ENCODE results near the gene RPS6KL1. TPM values are rescaled to one million over a fixed set of nuclear protein-coding genes. Genes with fewer than 3 reads are reported as not detected.
A peak's percentile ranks its signal among the peaks of the same experiment; 100 is the strongest.

RPS6KL1 gene
- total RNA-seq, 1 donor from 2014 or later = 5.8 TPM

DNA sequence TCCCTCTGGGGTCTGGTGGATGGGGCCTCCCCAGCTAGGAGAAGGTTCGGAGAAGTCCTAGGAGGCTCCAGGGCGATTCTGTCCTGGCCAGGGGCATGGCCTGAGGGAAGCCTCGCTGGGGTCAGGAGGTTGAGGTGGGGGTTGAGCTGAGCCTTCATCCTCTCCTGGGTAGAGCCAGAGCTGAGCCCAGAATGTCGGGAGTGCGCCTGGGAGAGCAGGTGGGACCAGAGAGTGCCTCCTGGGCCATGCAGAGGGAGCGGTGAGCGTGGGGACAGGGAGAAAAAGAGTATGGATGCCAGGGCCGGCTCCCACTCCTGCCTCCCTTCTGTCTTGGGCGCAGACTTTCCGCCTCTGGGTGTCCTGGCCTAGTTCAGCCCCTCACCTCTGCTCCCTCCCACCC, 13.1 kb downstream of the RPS6KL1 start:
- no peak for DNase-seq (ENCODE audit: low spot score)
- H3K36me3 Mint-ChIP-seq (ENCODE audit: low read depth) = no peaks in the 10 kb centered on the region
- no peak overlapping the region for H3K27ac Mint-ChIP-seq (ENCODE audit: unreplicated experiment)
- no peaks in the 10 kb centered on the region for H3K9me3 Mint-ChIP-seq (ENCODE audit: low read depth)
- no peaks in the 10 kb centered on the region for H3K27me3 Mint-ChIP-seq (ENCODE audit: low read depth)
- peaks cover 7% of the 10 kb centered on the region for H3K4me1 Mint-ChIP-seq (ENCODE audit: low read depth)
- H3K4me3 Mint-ChIP-seq (ENCODE audit: unreplicated experiment) = no peak overlapping the region
- TF ChIP-seq, protein P1, sequence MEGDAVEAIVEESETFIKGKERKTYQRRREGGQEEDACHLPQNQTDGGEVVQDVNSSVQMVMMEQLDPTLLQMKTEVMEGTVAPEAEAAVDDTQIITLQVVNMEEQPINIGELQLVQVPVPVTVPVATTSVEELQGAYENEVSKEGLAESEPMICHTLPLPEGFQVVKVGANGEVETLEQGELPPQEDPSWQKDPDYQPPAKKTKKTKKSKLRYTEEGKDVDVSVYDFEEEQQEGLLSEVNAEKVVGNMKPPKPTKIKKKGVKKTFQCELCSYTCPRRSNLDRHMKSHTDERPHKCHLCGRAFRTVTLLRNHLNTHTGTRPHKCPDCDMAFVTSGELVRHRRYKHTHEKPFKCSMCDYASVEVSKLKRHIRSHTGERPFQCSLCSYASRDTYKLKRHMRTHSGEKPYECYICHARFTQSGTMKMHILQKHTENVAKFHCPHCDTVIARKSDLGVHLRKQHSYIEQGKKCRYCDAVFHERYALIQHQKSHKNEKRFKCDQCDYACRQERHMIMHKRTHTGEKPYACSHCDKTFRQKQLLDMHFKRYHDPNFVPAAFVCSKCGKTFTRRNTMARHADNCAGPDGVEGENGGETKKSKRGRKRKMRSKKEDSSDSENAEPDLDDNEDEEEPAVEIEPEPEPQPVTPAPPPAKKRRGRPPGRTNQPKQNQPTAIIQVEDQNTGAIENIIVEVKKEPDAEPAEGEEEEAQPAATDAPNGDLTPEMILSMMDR (IDR thresholded peaks at IDR 0.05) = no peak

DNA sequence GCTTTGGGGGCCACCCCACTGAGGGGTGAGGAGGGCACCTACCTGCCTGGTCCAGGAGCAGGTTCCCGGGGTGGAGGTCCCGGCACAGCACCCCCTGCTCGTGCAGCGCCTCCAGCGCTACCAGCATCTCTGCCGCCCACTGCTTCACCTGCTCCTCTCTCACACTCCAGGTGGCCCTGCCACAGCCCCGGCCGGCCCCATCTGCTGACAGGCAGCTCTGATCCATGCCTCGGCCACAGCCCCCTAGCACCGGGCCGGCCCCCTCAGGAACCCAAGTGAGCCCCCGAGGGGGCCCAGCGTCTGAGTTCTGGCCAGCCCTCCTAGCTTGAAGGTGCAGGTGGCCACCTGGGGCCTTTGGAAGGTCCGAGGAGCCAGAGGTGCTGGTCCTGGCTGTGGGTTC, 13.6 kb downstream of the RPS6KL1 start:
- Mint-ChIP-seq H3K4me1 (ENCODE audit: low read depth) (peaks cover 7% of the 10 kb centered on the region), H3K27ac (ENCODE audit: unreplicated experiment) (no peak overlapping the region), H3K4me3 (ENCODE audit: unreplicated experiment) (no peak overlapping the region), H3K36me3 (ENCODE audit: low read depth) (peaks cover 1% of the 10 kb centered on the region), H3K9me3 (ENCODE audit: low read depth) (no peaks in the 10 kb centered on the region), H3K27me3 (ENCODE audit: low read depth) (no peaks in the 10 kb centered on the region)
- TF ChIP-seq, protein P1 (IDR thresholded peaks at IDR 0.05) = no peak
- no peak for DNase-seq (ENCODE audit: low spot score)

DNA sequence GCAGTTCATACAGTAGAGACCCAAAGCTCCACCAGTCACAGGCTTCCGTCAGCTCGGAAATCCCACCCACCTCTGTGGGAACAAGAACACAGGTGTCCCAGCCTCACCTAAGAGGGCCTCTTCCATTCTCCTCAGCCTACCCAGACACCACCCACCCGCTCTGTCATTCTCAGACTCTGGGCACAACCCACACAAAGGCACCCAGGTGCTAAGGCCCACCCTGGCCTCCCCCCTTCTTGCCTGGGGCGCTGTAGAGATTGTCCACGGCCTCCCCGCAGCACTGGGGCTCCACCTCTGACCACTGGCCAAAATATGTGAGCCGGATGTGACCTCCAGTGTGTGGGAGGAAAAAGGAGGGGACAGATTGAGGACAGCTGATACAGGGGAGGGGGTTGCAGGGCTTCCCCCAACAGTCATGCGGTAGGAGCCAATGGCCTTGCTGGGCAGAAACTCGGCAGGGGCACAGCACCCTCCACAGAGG, 14.2 kb downstream of the RPS6KL1 start:
- Mint-ChIP-seq H3K4me1 (ENCODE audit: low read depth) (peaks cover 4% of the 10 kb centered on the region), H3K27ac (ENCODE audit: unreplicated experiment) (no peak overlapping the region), H3K9me3 (ENCODE audit: low read depth) (no peaks in the 10 kb centered on the region), H3K4me3 (ENCODE audit: unreplicated experiment) (no peak overlapping the region), H3K36me3 (ENCODE audit: low read depth) (peaks cover 2% of the 10 kb centered on the region), H3K27me3 (ENCODE audit: low read depth) (no peaks in the 10 kb centered on the region)
- TF ChIP-seq, protein P1 (IDR thresholded peaks at IDR 0.05) = no peak
- no peak for DNase-seq (ENCODE audit: low spot score)

DNA sequence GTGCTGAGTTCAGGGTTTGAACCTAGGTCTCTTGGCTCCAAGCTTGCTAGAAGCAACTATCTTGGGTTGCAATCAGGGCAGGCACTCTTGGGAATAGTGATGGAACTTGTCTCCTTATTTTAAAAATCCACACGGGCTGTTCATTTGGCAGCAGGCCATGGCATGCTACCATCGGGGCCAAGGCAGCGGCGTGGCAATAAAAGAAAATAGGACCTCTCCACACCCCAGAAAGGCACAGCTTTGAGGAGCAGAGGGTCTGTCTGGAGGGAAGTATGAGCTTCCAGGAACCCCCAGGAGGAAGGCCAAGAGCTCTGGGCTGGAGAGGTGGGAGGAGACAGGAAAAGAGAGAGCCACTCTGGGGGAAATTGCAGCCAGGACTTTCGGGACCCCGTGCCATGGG, 15.3 kb downstream of the RPS6KL1 start:
- H3K27ac Mint-ChIP-seq (ENCODE audit: unreplicated experiment) = no peak overlapping the region
- peaks cover 4% of the 10 kb centered on the region for H3K4me1 Mint-ChIP-seq (ENCODE audit: low read depth)
- no peak for DNase-seq (ENCODE audit: low spot score)
- H3K4me3 Mint-ChIP-seq (ENCODE audit: unreplicated experiment) = no peak overlapping the region
- H3K36me3 Mint-ChIP-seq (ENCODE audit: low read depth) = peaks cover 6% of the 10 kb centered on the region
- TF ChIP-seq, protein P1 (IDR thresholded peaks at IDR 0.05) = no peak
- no peaks in the 10 kb centered on the region for H3K27me3 Mint-ChIP-seq (ENCODE audit: low read depth)
- no peaks in the 10 kb centered on the region for H3K9me3 Mint-ChIP-seq (ENCODE audit: low read depth)

DNA sequence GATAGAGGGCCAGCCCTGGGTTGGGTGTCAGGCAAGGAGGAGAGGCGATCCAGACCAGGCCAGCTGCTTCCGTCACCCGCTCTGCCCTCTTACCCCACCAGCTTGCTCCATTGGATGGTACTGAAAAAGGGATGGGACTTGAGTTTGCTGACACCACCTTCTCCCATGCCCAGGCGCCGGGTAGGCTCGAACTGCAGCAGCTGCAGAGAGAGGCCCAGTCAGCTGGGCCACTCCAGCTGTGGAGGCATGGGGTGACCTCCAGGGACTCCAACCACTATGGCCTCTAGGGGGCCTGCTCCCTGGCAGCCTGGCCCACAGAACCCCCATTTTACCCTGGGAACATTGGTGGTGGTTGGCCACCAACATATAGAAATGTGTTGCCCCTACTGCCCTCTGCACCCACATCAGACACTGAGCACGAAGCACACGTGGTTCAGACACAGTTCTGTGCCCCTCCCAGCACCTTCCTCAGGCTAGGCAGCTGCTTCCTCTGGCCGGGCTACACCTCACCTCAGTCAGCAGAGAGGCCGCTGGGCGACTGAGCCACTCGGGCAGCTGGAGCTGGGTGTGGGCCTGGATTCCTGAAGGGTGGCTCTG, 16.0 kb downstream of the RPS6KL1 start:
- no peaks in the 10 kb centered on the region for H3K9me3 Mint-ChIP-seq (ENCODE audit: low read depth)
- H3K36me3 Mint-ChIP-seq (ENCODE audit: low read depth) = peaks cover 10% of the 10 kb centered on the region
- H3K4me1 Mint-ChIP-seq (ENCODE audit: low read depth) = peaks cover 4% of the 10 kb centered on the region
- no peak overlapping the region for H3K4me3 Mint-ChIP-seq (ENCODE audit: unreplicated experiment)
- TF ChIP-seq, protein P1 (IDR thresholded peaks at IDR 0.05) = peak; percentile 29
- H3K27ac Mint-ChIP-seq (ENCODE audit: unreplicated experiment) = no peak overlapping the region
- no peak for DNase-seq (ENCODE audit: low spot score)
- H3K27me3 Mint-ChIP-seq (ENCODE audit: low read depth) = no peaks in the 10 kb centered on the region

Measured in chondrocyte (in vitro differentiated cells).